Smooth muscle cell (in vitro differentiated cells): ENCODE data around the gene ATP13A1. TPM values are rescaled to one million over a fixed set of nuclear protein-coding genes. Genes with fewer than 3 reads are reported as not detected.

Experiments used
- DNase-seq: peaks from one replicate; lab custom pipeline; 2025; ENCODE audit not compliant: unreplicated experiment; lab: John Stamatoyannopoulos, UW
- H2AFZ ChIP-seq: fragments of 200-600 bp; sonication (generic); 2 replicates; pipeline ENCODE4 v1.6.0; 2016; ENCODE audit warnings: antibody characterized with exemption, low read depth, mild to moderate bottlenecking
- H3F3A ChIP-seq: fragments of 200-600 bp; sonication (generic); 2 replicates; pipeline ENCODE4 v1.6.0; 2017; ENCODE audit warnings: antibody characterized with exemption, low read depth
- H3K27ac ChIP-seq: fragments of 200-600 bp; sonication (generic); 2 replicates; pipeline ENCODE4 v1.5.1; 2016; ENCODE audit warnings: low read depth, mild to moderate bottlenecking
- H3K27me3 ChIP-seq: fragments of 200-600 bp; sonication (generic); 2 replicates; pipeline ENCODE4 v1.6.1; 2016; ENCODE audit warnings: low read depth, mild to moderate bottlenecking
- H3K36me3 ChIP-seq: fragments of 200-600 bp; sonication (generic); 2 replicates; pipeline ENCODE4 v1.5.1; 2016; ENCODE audit warnings: low read depth
- H3K4me1 ChIP-seq: fragments of 200-600 bp; sonication (generic); 2 replicates; pipeline ENCODE4 v1.5.1; 2016; ENCODE audit warnings: low read depth
- H3K4me2 ChIP-seq: fragments of 200-600 bp; sonication (generic); 2 replicates; pipeline ENCODE4 v1.6.0; 2016; ENCODE audit warnings: mild to moderate bottlenecking
- H3K4me3 ChIP-seq: fragments of 200-600 bp; sonication (generic); 2 replicates; pipeline ENCODE4 v1.5.1; 2016; ENCODE audit warnings: mild to moderate bottlenecking
- H3K79me2 ChIP-seq: fragments of 200-600 bp; sonication (generic); 2 replicates; pipeline ENCODE4 v1.6.0; 2016; ENCODE audit warnings: low read depth, mild to moderate bottlenecking
- H3K9ac ChIP-seq: fragments of 200-600 bp; sonication (generic); 2 replicates; pipeline ENCODE4 v1.6.0; 2016; ENCODE audit warnings: low read depth
- H3K9me3 ChIP-seq: fragments of 200-600 bp; sonication (generic); replicated peaks from 2 replicates; pipeline ENCODE4 v1.5.1; 2016; ENCODE audit warnings: low read depth
- H4K20me1 ChIP-seq: fragments of 200-600 bp; sonication (generic); 2 replicates; pipeline ENCODE4 v1.6.0; 2016; ENCODE audit warnings: low read depth
- WGBS: methylation state at CpG from one replicate; pipeline ENCODE4 v1.1.7; 2016; ENCODE audit warnings: low lambda C conversion rate; 5-methylcytosine and 5-hydroxymethylcytosine counted together
- polyA plus RNA-seq: library from polyadenylated mRNA; unstranded; fragments of >200 nt; fragmentation: Nextera tagmentation; extraction: Ambion mirVana; gene quantifications from 2 replicates; pipeline ENCODE4 v1.2.1, GENCODE V29; 2016
- total RNA-seq: library from RNA; depleted of rRNA; stranded (reverse); fragments of >200 nt; gene quantifications from 2 replicates; pipeline ENCODE4 v1.2.3, GENCODE V29; 2014
- TF ChIP-seq, protein P1 (sequence below): fragments of 200-600 bp; sonication (generic); IDR thresholded peaks from 2 replicates; pipeline ENCODE4 v1.5.1; 2017; ENCODE audit warnings: borderline replicate concordance, mild to moderate bottlenecking, antibody characterized with exemption; ENCODE audit not compliant: insufficient read depth, poor library complexity, severe bottlenecking

Gene ATP13A1
- total and polyA plus RNA-seq, 2 experiments from 2014 or later, result 48.1 to 51.4 TPM

DNA sequence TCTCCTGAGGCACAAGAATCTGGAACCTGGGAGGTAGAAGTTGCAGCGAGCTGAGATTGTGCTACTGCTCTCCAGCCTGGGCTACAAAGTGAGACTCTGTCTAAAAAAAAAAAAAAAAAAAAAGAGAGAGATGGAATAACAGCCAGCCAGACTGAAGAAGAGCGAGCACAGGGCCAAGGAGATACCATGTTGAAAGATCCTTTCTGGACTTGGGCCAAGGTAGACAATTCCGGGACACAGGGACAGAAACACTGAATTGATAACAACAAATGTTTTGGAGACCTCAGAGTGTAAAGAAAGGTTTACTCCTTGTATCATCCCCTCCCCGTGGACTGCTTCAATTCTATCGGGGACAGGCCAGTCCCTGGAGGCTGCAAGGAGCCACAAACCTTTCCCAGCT, 40.1 kb downstream of the ATP13A1 start:
- no peak overlapping the region for H3K27ac ChIP-seq
- TF ChIP-seq, protein P1, sequence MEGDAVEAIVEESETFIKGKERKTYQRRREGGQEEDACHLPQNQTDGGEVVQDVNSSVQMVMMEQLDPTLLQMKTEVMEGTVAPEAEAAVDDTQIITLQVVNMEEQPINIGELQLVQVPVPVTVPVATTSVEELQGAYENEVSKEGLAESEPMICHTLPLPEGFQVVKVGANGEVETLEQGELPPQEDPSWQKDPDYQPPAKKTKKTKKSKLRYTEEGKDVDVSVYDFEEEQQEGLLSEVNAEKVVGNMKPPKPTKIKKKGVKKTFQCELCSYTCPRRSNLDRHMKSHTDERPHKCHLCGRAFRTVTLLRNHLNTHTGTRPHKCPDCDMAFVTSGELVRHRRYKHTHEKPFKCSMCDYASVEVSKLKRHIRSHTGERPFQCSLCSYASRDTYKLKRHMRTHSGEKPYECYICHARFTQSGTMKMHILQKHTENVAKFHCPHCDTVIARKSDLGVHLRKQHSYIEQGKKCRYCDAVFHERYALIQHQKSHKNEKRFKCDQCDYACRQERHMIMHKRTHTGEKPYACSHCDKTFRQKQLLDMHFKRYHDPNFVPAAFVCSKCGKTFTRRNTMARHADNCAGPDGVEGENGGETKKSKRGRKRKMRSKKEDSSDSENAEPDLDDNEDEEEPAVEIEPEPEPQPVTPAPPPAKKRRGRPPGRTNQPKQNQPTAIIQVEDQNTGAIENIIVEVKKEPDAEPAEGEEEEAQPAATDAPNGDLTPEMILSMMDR, result no peak
- H3K27me3 ChIP-seq, result no peaks in the 10 kb centered on the region
- no peaks in the 10 kb centered on the region for H3K4me1 ChIP-seq
- H3K79me2 ChIP-seq, result no peaks in the 10 kb centered on the region
- DNase-seq, result no peak
- H3F3A ChIP-seq, result no peaks in the 10 kb centered on the region
- no peak overlapping the region for H3K4me2 ChIP-seq
- no peaks in the 10 kb centered on the region for H3K36me3 ChIP-seq
- H4K20me1 ChIP-seq, result no peaks in the 10 kb centered on the region
- WGBS, result 92% methylated on average over 5 of the region's 5 CpGs
- H3K9me3 ChIP-seq, result no peaks in the 10 kb centered on the region
- no peak overlapping the region for H3K9ac ChIP-seq
- no peak overlapping the region for H3K4me3 ChIP-seq
- no peak overlapping the region for H2AFZ ChIP-seq

DNA sequence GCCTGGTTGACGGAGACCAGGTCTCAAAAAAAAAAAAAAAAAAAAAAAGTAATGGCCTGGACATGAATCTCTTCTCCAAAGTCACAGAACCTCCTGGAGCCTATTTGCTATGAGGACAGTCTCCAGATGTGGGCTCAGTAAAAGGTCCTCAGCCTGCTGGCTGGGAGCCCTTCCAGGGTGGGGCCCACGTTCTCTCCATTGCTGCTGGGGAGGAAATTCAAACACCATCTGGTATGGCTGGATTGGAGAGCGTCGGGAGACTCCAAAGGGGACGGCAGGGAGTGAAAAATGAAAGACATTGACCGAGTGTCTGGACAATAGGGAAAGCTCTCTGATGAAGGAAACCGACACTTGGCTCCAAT, 43.6 kb downstream of the ATP13A1 start:
- Histone ChIP-seq H4K20me1 (no peaks in the 10 kb centered on the region), H3K27me3 (no peaks in the 10 kb centered on the region), H3F3A (no peaks in the 10 kb centered on the region), H3K4me2 (no peak overlapping the region), H2AFZ (no peak overlapping the region), H3K9me3 (no peaks in the 10 kb centered on the region), H3K4me1 (no peaks in the 10 kb centered on the region), H3K36me3 (no peaks in the 10 kb centered on the region), H3K79me2 (no peaks in the 10 kb centered on the region), H3K27ac (no peak overlapping the region), H3K4me3 (no peak overlapping the region), H3K9ac (no peak overlapping the region)
- no peak for DNase-seq
- TF ChIP-seq, protein P1, result no peak
- WGBS, result 83% methylated on average over 7 of the region's 7 CpGs

DNA sequence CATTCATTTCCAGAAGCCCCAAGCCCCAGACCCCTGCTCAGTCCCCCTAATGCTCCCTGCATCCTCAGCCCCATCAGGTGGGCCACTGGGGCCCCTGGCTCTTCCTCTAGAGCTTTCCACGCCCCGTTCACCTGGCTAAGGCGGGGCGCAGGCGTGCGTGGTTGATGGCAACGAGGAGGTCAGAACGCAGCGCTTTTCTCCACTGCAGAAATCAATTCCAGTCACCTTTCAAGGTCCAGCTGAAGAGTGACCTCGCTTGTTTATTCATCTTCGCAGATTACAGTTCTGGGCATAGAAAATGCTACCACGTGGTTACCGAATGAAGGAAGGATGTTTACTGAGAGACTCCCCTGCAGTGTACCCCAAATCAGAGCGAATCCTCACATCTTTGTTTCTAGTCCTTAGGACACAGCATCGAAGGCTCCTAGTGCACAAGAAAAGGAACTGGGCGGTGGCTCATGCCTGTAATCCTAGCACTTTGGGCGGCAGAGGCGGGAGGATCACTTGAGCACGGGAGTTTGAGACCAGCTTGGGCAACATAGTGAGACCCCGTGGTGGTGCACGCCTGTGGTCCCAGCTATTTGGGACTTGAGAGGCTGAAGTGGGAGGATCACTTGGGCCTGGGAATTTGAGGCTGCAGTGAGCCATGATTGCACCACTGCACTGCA, 44.2 kb downstream of the ATP13A1 start:
- DNase-seq, result no peak
- no peaks in the 10 kb centered on the region for H3K9me3 ChIP-seq
- no peaks in the 10 kb centered on the region for H3K36me3 ChIP-seq
- H3K4me3 ChIP-seq, result peak overlapping the region; percentile 56
- no peak overlapping the region for H2AFZ ChIP-seq
- no peaks in the 10 kb centered on the region for H3F3A ChIP-seq
- TF ChIP-seq, protein P1, result no peak
- H3K79me2 ChIP-seq, result no peaks in the 10 kb centered on the region
- no peak overlapping the region for H3K27ac ChIP-seq
- peak overlapping the region; percentile 88 for H3K4me2 ChIP-seq
- H3K9ac ChIP-seq, result no peak overlapping the region
- WGBS, result 84% methylated on average over 21 of the region's 21 CpGs
- no peaks in the 10 kb centered on the region for H4K20me1 ChIP-seq
- H3K4me1 ChIP-seq, result no peaks in the 10 kb centered on the region
- no peaks in the 10 kb centered on the region for H3K27me3 ChIP-seq
